HCT116 (cell line): Measurements from ENCODE around the gene LIG3. TPM values are rescaled to one million over a fixed set of nuclear protein-coding genes. Genes with fewer than 3 reads are reported as not detected.

Source experiments
- ATAC-seq: fragments of 200-7000 bp; cut with Tn5 transposase; 2 replicates; pipeline ENCODE4 v1.9.1; 2020; ENCODE audit warnings: mild to moderate bottlenecking, moderate library complexity
- BruUV-seq: library from RNA; stranded (reverse); fragments of 400-500 nt; replicated peaks from 2 replicates; lab custom pipeline; 2021; lab: Mats Ljungman, UMichigan
- CTCF ChIA-PET: fragments of 300-600 bp; sonication (Branson Sonifier 250); formaldehyde crosslinking; loops from one replicate; lab custom pipeline; 2021; ENCODE audit warnings: antibody characterized with exemption; lab: Charles Lee
- POLR2A ChIA-PET: fragments of 300-600, 350-600 bp; sonication (Branson Sonifier 250); formaldehyde crosslinking; loops from one replicate; lab custom pipeline; 2021; ENCODE audit warnings: antibody characterized with exemption; lab: Charles Lee
- RAD21 ChIA-PET, 2 experiments: fragments of 300-600 bp; sonication (Branson Sonifier 250); formaldehyde crosslinking; loops; one replicate each; lab custom pipeline; 2023; ENCODE audit warnings: low total read pairs in 2 of 2; ENCODE audit not compliant: uncharacterized antibody in 2 of 2, unreplicated experiment in 2 of 2, low non-redundant PET in 1 of 2; lab: Charles Lee
- DNase-seq: peaks from one replicate; pipeline ENCODE4 v3.0.0-alpha.2; 2010; ENCODE audit warnings: low read depth, low spot score
- H2AFZ ChIP-seq: fragments of 200-600 bp; shearing (Covaris generic), sonication (generic); 2 replicates; pipeline ENCODE4 v1.6.1; 2017; ENCODE audit warnings: low read depth, mixed run types, mixed read lengths, antibody characterized with exemption, low read length; ENCODE audit not compliant: poor library complexity, severe bottlenecking
- H3K27ac ChIP-seq: 2 replicates; pipeline ENCODE4 v1.5.1; 2012; ENCODE audit warnings: low read depth, low read length
- H3K27me3 ChIP-seq: fragments of 200-600 bp; sonication (generic); 2 replicates; pipeline ENCODE4 v1.6.1; 2016; ENCODE audit warnings: mixed run types, low read length, mixed read lengths; ENCODE audit not compliant: insufficient read depth
- H3K36me3 ChIP-seq, 2 experiments: fragments of 200-500 bp in 1 of 2; fragments of 200-600 bp in 1 of 2; sonication (Bioruptor generic) in 1 of 2; sonication (generic) in 1 of 2; 2 replicates each; pipeline versions ENCODE4 v1.5.1 to v1.6.1; 2014 to 2016; ENCODE audit warnings: low read length in 2 of 2, inconsistent platforms in 1 of 2, mixed read lengths in 1 of 2, mixed run types in 1 of 2; ENCODE audit not compliant: insufficient read depth in 2 of 2, control insufficient read depth in 1 of 2
- H3K4me1 ChIP-seq, 2 experiments: fragments of 200-600 bp in 1 of 2; sonication (generic) in 1 of 2; 2 replicates each; pipeline versions ENCODE4 v1.5.1 to v1.6.1; 2012 to 2017; ENCODE audit warnings: low read length in 2 of 2, inconsistent platforms in 1 of 2, mild to moderate bottlenecking in 1 of 2, mixed read lengths in 1 of 2, mixed run types in 1 of 2, moderate library complexity in 1 of 2; ENCODE audit not compliant: insufficient read depth in 2 of 2, control insufficient read depth in 1 of 2
- H3K4me2 ChIP-seq: fragments of 200-600 bp; sonication (generic); 2 replicates; pipeline ENCODE4 v1.6.1; 2017; ENCODE audit warnings: mixed run types, low read length, mixed read lengths
- H3K4me3 ChIP-seq, 2 experiments: fragments of 200-600 bp in 1 of 2; sonication (generic) in 1 of 2; replicated peaks in 1 of 2; 2 replicates each; pipeline ENCODE4 v1.5.1; 2011 to 2016; ENCODE audit warnings: low read length in 2 of 2, control low read depth in 1 of 2, low read depth in 1 of 2, mild to moderate bottlenecking in 1 of 2, mixed read lengths in 1 of 2, mixed run types in 1 of 2
- H3K79me2 ChIP-seq: fragments of 200-600 bp; sonication (generic); 2 replicates; pipeline ENCODE4 v1.6.1; 2017; ENCODE audit warnings: mild to moderate bottlenecking, mixed run types, low read length, moderate library complexity, mixed read lengths; ENCODE audit not compliant: insufficient read depth
- H3K9ac ChIP-seq: fragments of 200-600 bp; sonication (generic); 2 replicates; pipeline ENCODE4 v1.6.1; 2016; ENCODE audit warnings: low read length, mixed read lengths
- H3K9me2 ChIP-seq: fragments of 200-600 bp; sonication (generic), shearing (Covaris generic); 2 replicates; pipeline ENCODE4 v1.6.1; 2017; ENCODE audit warnings: mixed run types, mild to moderate bottlenecking, moderate library complexity; ENCODE audit not compliant: insufficient read depth
- H3K9me3 ChIP-seq, 2 experiments: fragments of 200-500 bp in 1 of 2; fragments of 200-600 bp in 1 of 2; sonication (Bioruptor generic) in 1 of 2; sonication (generic) in 1 of 2; 2 replicates each; pipeline ENCODE4 v1.6.1; 2014 to 2017; ENCODE audit warnings: low read length in 2 of 2, mixed read lengths in 2 of 2, inconsistent platforms in 1 of 2, low read depth in 1 of 2, mild to moderate bottlenecking in 1 of 2, mixed run types in 1 of 2, moderate library complexity in 1 of 2; ENCODE audit not compliant: control insufficient read depth in 1 of 2, insufficient read depth in 1 of 2
- H4K20me1 ChIP-seq: fragments of 200-600 bp; sonication (generic), shearing (Covaris generic); 2 replicates; pipeline ENCODE4 v1.6.1; 2017; ENCODE audit warnings: mixed run types, mild to moderate bottlenecking, moderate library complexity; ENCODE audit not compliant: insufficient read depth
- CBX3 ChIP-seq: IDR thresholded peaks from 2 replicates; pipeline ENCODE4 v1.6.1; 2012; ENCODE audit warnings: low read depth
- EGR1 ChIP-seq: IDR thresholded peaks from 2 replicates; pipeline ENCODE4 v1.6.1; 2012; ENCODE audit warnings: low read depth
- EZH2 ChIP-seq: fragments of 200-600 bp; sonication (generic); IDR thresholded peaks from 2 replicates; pipeline ENCODE4 v1.6.1; 2017; ENCODE audit warnings: antibody characterized with exemption, mixed run types
- FOSL1 ChIP-seq: IDR thresholded peaks from 2 replicates; pipeline ENCODE4 v1.6.1; 2012; ENCODE audit warnings: low read depth
- JUND ChIP-seq: IDR thresholded peaks from 2 replicates; pipeline ENCODE4 v1.6.1; 2012
- REST ChIP-seq: IDR thresholded peaks from 2 replicates; pipeline ENCODE4 v1.6.1; 2012; ENCODE audit warnings: low read depth
- SIN3A ChIP-seq: IDR thresholded peaks from 2 replicates; pipeline ENCODE4 v1.6.1; 2012; ENCODE audit warnings: low read depth
- YY1 ChIP-seq: IDR thresholded peaks from 2 replicates; pipeline ENCODE4 v1.6.1; 2011; ENCODE audit warnings: low read length, low read depth, moderate library complexity, mild to moderate bottlenecking; ENCODE audit not compliant: insufficient replicate concordance; ENCODE audit errors: extremely low read depth
- ZBTB33 ChIP-seq: IDR thresholded peaks from 2 replicates; pipeline ENCODE4 v1.6.1; 2011; ENCODE audit warnings: mild to moderate bottlenecking, low read length, moderate library complexity; ENCODE audit not compliant: insufficient replicate concordance; ENCODE audit errors: extremely low read depth
- ZNF274 ChIP-seq: fragments of 200-500 bp; sonication (Bioruptor generic); IDR thresholded peaks from 2 replicates; pipeline ENCODE4 v1.6.1; 2014; ENCODE audit warnings: mild to moderate bottlenecking, low read depth, low read length, inconsistent platforms
- intact Hi-C: fragments of 100-400 bp; cut with micrococcal nuclease; formaldehyde crosslinking; loops from 2 replicates; pipeline ENCODE4 v1.10.0; 2022
- total RNA-seq: library from RNA; stranded (reverse); gene quantifications from one replicate; pipeline ENCODE4 v1.2.1, GENCODE V29; 2021; ENCODE audit not compliant: unreplicated experiment

The LIG3 gene
- total RNA-seq, 1 experiment from 2014 or later, result 49.4 TPM

- peaks cover 17 to 50% of the 10 kb centered on the region in 2 experiments; a peak in 3 of 4 replicates for H3K36me3 ChIP-seq
- intact Hi-C loops, result no loop called here
These were observed 21.2 kb downstream of the LIG3 start for GRCh38 chr17:35001549-35001948.

More at GRCh38 chr17:35001549-35001948, 21.2 kb downstream of the LIG3 start:
- no peak for TF ChIP-seq EZH2
- TF ChIP-seq ZNF274, result no peak
- no peak for TF ChIP-seq EGR1
- TF ChIP-seq YY1, result no peak
- no peak for TF ChIP-seq REST
- TF ChIP-seq CBX3, result no peak
- TF ChIP-seq FOSL1, result no peak
- no peak for TF ChIP-seq ZBTB33
- no peak for TF ChIP-seq SIN3A
- TF ChIP-seq JUND, result no peak
- ATAC-seq (no peak), DNase-seq (no peak)
- Histone ChIP-seq H3K4me3 (no peak overlapping the region), H4K20me1 (no peaks in the 10 kb centered on the region), H3K27ac (no peak overlapping the region), H3K27me3 (no peaks in the 10 kb centered on the region), H3K79me2 (no peaks in the 10 kb centered on the region), H3K9me2 (no peaks in the 10 kb centered on the region), H3K4me2 (no peak overlapping the region), H3K9ac (no peak overlapping the region), H3K9me3 (no peaks in the 10 kb centered on the region), H3K4me1 (no peaks in the 10 kb centered on the region), H2AFZ (no peak overlapping the region)
- no TSS peak for BruUV-seq
- CTCF ChIA-PET, result no interaction called here
- POLR2A ChIA-PET, result no interaction called here
- RAD21 ChIA-PET, result no interaction called here
